A549 (cell line): ENCODE data around the gene GPD1L. TPM values are rescaled to one million over a fixed set of nuclear protein-coding genes. Genes with fewer than 3 reads are reported as not detected.

Source experiments
- ATAC-seq, 2 experiments: fragments of 200-7000 bp in 1 of 2; fragments of >200 bp in 1 of 2; cut with Nextera tagmentation in 1 of 2; cut with Tn5 transposase in 1 of 2; 3 replicates each; pipeline versions ENCODE4 v1.8.0 to v1.9.1; 2018 to 2020; ENCODE audit warnings: mild to moderate bottlenecking in 1 of 2, moderate library complexity in 1 of 2
- CTCF ChIA-PET: fragments of 300-600 bp; sonication (Branson Sonifier 250); formaldehyde crosslinking; extraction: SDS; loops from one replicate; lab custom pipeline; 2021; ENCODE audit warnings: antibody characterized with exemption, inconsistent platforms; lab: Yijun Ruan, JAX
- POLR2A ChIA-PET: fragments of 350-600 bp; formaldehyde crosslinking; extraction: SDS; loops from one replicate; lab custom pipeline; 2021; ENCODE audit warnings: antibody characterized with exemption, inconsistent platforms; lab: Yijun Ruan, JAX
- DNase-seq, 2 experiments: peaks; one replicate each; pipeline versions ENCODE4 v3.0.0 to v3.0.0-alpha.2; 2011 to 2016; ENCODE audit warnings: low read depth in 1 of 2, low spot score in 1 of 2
- FAIRE-seq: peaks from 2 replicates; lab custom pipeline; 2011; peaks lifted over from hg19 to GRCh38; lab: Jason Lieb, UNC
- H3K27ac ChIP-seq, 2 experiments: fragments of >200 bp; sonication (Bioruptor Twin); formaldehyde crosslinking; 3 replicates each; pipeline ENCODE4 v1.5.1; 2016 to 2017
- H3K4me1 ChIP-seq: fragments of >200 bp; sonication (Bioruptor Twin); formaldehyde crosslinking; 3 replicates; pipeline ENCODE4 v1.6.1; 2016
- H3K4me2 ChIP-seq: fragments of >200 bp; sonication (Bioruptor Twin); formaldehyde crosslinking; 3 replicates; pipeline ENCODE4 v1.6.1; 2016
- H3K4me3 ChIP-seq: fragments of >200 bp; sonication (Bioruptor Twin); formaldehyde crosslinking; 3 replicates; pipeline ENCODE4 v1.5.1; 2016
- H3K9me3 ChIP-seq: fragments of >200 bp; sonication (Bioruptor Twin); formaldehyde crosslinking; 3 replicates; pipeline ENCODE4 v1.6.1; 2016
- BHLHE40 ChIP-seq: IDR thresholded peaks from 2 replicates; pipeline ENCODE4 v1.6.1; 2012; ENCODE audit warnings: low read depth, low read length, inconsistent platforms
- CBX8 ChIP-seq: fragments of 200-600 bp; sonication (generic); IDR thresholded peaks from 2 replicates; pipeline ENCODE4 v1.6.1; 2016
- CEBPB ChIP-seq, 2 experiments: fragments of >200 bp in 1 of 2; sonication (Bioruptor Twin) in 1 of 2; formaldehyde crosslinking in 1 of 2; IDR thresholded peaks; 2 replicates each; pipeline ENCODE4 v1.6.1; 2012 to 2016
- EHF ChIP-seq: fragments of 250-450 bp; sonication (Bioruptor Pico); IDR thresholded peaks from 2 replicates; pipeline ENCODE4 v1.5.0; 2020; ENCODE audit warnings: mild to moderate bottlenecking
- FOSL2 ChIP-seq, 2 experiments: fragments of 450-650 bp in 1 of 2; fragments of >200 bp in 1 of 2; sonication (Bioruptor Twin) in 1 of 2; formaldehyde crosslinking; IDR thresholded peaks; 2 replicates each; pipeline versions ENCODE4 v1.5.0 to v1.6.1; 2016 to 2020; ENCODE audit warnings: mild to moderate bottlenecking in 1 of 2, moderate library complexity in 1 of 2
- GATA3 ChIP-seq: IDR thresholded peaks from 2 replicates; pipeline ENCODE4 v1.6.1; 2012; ENCODE audit warnings: borderline replicate concordance
- HOXA7 ChIP-seq: fragments of 250-450 bp; sonication (Bioruptor Pico); IDR thresholded peaks from 2 replicates; pipeline ENCODE4 v1.5.0; 2020; ENCODE audit warnings: mild to moderate bottlenecking, moderate library complexity
- HOXB13 ChIP-seq: fragments of 250-450 bp; sonication (Bioruptor Pico); IDR thresholded peaks from 2 replicates; pipeline ENCODE4 v1.5.0; 2020; ENCODE audit warnings: low read depth, mild to moderate bottlenecking, moderate library complexity
- JUN ChIP-seq, 2 experiments: fragments of >200 bp; sonication (Bioruptor Twin); formaldehyde crosslinking; IDR thresholded peaks; 2 replicates in 1 of 2; 3 replicates in 1 of 2; pipeline ENCODE4 v1.6.1; 2016 to 2017
- JUNB ChIP-seq: fragments of >200 bp; sonication (Bioruptor Twin); formaldehyde crosslinking; IDR thresholded peaks from 2 replicates; pipeline ENCODE4 v1.6.1; 2016
- KDM1A ChIP-seq: fragments of 200-600 bp; sonication (generic); IDR thresholded peaks from 2 replicates; pipeline ENCODE4 v1.6.1; 2016; ENCODE audit warnings: low read depth, mild to moderate bottlenecking
- MAFK ChIP-seq: fragments of 450-650 bp; IDR thresholded peaks from 2 replicates; pipeline ENCODE4 v1.6.1; 2014; ENCODE audit not compliant: partially characterized antibody
- MAZ ChIP-seq: fragments of 150-350 bp; IDR thresholded peaks from 2 replicates; pipeline ENCODE4 v1.6.1; 2014; ENCODE audit warnings: antibody characterized with exemption, low read depth, low read length, borderline replicate concordance
- MYC ChIP-seq: IDR thresholded peaks from 2 replicates; pipeline ENCODE4 v1.6.1; 2012; ENCODE audit warnings: mild to moderate bottlenecking, inconsistent platforms, low read length, improper control_type of control experiment, borderline replicate concordance
- PHF8 ChIP-seq: fragments of 200-600 bp; sonication (generic); IDR thresholded peaks from 2 replicates; pipeline ENCODE4 v1.6.1; 2016; ENCODE audit warnings: low read depth, mild to moderate bottlenecking, antibody characterized with exemption, moderate library complexity, borderline replicate concordance
- RARB ChIP-seq: fragments of 250-450 bp; sonication (Bioruptor Pico); IDR thresholded peaks from 2 replicates; pipeline ENCODE4 v1.8.0; 2021; ENCODE audit warnings: mild to moderate bottlenecking, moderate library complexity
- RNF2 ChIP-seq: fragments of 200-600 bp; sonication (generic); IDR thresholded peaks from 2 replicates; pipeline ENCODE4 v1.6.1; 2016; ENCODE audit warnings: low read depth, mild to moderate bottlenecking, antibody characterized with exemption, moderate library complexity, borderline replicate concordance
- SREBF2 ChIP-seq: fragments of 450-650 bp; IDR thresholded peaks from 2 replicates; pipeline ENCODE4 v1.6.1; 2014; ENCODE audit warnings: mild to moderate bottlenecking, moderate library complexity
- ZFP36 ChIP-seq: fragments of 450-650 bp; IDR thresholded peaks from 2 replicates; pipeline ENCODE4 v1.6.1; 2014; ENCODE audit warnings: borderline replicate concordance; ENCODE audit not compliant: partially characterized antibody
- ZNF302 ChIP-seq: fragments of 250-450 bp; sonication (Bioruptor Pico); IDR thresholded peaks from 2 replicates; pipeline ENCODE4 v1.9.0; 2021; ENCODE audit warnings: inconsistent platforms, mild to moderate bottlenecking, moderate library complexity
- WGBS: methylation state at CpG from one replicate; pipeline ENCODE4 v1.1.6; 2017; ENCODE audit errors: missing lambda C conversion rate; 5-methylcytosine and 5-hydroxymethylcytosine counted together
- polyA plus RNA-seq, 4 experiments: library from polyadenylated mRNA; depleted of rRNA in 3 of 4; stranded (reverse); fragments of >200 nt; fragmentation: RNase III in 1 of 4; extraction: RNeasy Plus Mini Kit Qiagen cat#74134 plus additional on column Dnase treatment in 1 of 4; gene quantifications; 2 replicates in 3 of 4; 3 replicates in 1 of 4; pipeline ENCODE4 v1.2.3, GENCODE V29; 2011 to 2017
- TF ChIP-seq, protein P1 (sequence below): IDR thresholded peaks from 2 replicates; pipeline ENCODE4 v1.6.1; 2012
- TF ChIP-seq, protein P2 (sequence below): fragments of 250-450 bp; sonication (Bioruptor Pico); IDR thresholded peaks from 2 replicates; pipeline ENCODE4 v1.5.0; 2021; ENCODE audit warnings: mild to moderate bottlenecking, moderate library complexity, borderline replicate concordance
- TF ChIP-seq, protein P3 (sequence below): IDR thresholded peaks from 2 replicates; pipeline ENCODE4 v1.6.1; 2012
- TF ChIP-seq, protein P4 (sequence below): fragments of 200-600 bp; sonication (generic); IDR thresholded peaks from 2 replicates; pipeline ENCODE4 v1.6.1; 2016; ENCODE audit warnings: antibody characterized with exemption, mild to moderate bottlenecking, moderate library complexity
- TF ChIP-seq, protein P5 (sequence below): fragments of >200 bp; sonication (Bioruptor Twin); formaldehyde crosslinking; IDR thresholded peaks from 2 replicates; pipeline ENCODE4 v1.6.1; 2016

The GPD1L gene
- polyA plus RNA-seq, 2 of the 4 experiments (the other 2 are of a cell fraction): 13.6 to 31.0 TPM

DNA sequence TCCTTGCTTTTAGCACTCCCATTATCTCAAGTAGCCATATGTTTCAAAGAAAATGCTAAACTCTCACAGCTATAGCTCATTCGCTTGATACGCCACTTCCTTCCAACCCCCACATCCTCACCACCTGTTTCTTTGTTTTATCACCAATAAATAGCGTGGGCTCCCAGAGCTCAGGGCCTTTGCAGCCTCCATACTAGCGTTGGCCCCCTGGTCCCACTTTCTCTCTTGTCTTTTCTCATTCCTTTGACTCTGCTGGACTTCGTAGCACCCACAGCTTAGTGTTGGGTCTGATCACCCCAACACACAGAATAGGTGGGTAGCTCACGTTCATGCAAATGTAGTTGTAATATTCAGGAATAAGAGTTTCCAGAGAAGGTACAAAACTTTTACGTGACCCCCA lies 4.1 kb upstream of the GPD1L start (continued):
- TF ChIP-seq JUN (IDR thresholded peaks at IDR 0.05) (no peak), RARB (no peak), MYC (no peak), BHLHE40 (no peak), ZFP36 (no peak)
- TF ChIP-seq, protein P1, sequence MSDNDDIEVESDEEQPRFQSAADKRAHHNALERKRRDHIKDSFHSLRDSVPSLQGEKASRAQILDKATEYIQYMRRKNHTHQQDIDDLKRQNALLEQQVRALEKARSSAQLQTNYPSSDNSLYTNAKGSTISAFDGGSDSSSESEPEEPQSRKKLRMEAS: no peak

DNA sequence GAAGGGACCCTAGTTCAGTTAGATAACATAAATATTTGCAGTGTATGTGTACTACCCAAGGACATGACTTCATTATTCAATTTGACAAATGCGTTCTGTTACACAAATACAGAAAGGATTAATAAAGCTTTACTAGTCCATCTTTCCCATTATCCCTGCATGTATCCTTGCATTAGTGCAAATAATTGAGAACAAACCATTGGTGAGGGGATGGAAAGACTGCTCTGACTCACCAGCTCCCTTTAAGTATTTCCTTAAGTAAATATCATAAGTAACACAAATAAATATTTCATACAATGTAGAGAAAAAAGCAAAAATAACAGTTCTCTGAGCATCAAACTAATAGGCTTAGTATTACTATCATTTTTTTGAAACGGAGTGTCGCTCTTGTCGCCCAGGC lies 1.9 kb upstream of the GPD1L start:
- peak overlapping the region; percentile 88 for H3K4me2 ChIP-seq
- H3K27ac ChIP-seq: peak overlapping the region; percentile 86 to 91
- no peak for ATAC-seq
- FAIRE-seq: no peak
- peak; percentile 50 for TF ChIP-seq JUNB
- TF ChIP-seq PHF8: no peak
- TF ChIP-seq KDM1A: no peak
- no peak for TF ChIP-seq FOSL2 (IDR thresholded peaks at IDR 0.05)
- peak; percentile 65 for TF ChIP-seq FOSL2 (CRISPR knock-in tag; IDR thresholded peaks at IDR 0.05)
- TF ChIP-seq HOXB13 (CRISPR knock-in tag): no peak
- no peak for TF ChIP-seq MYC
- TF ChIP-seq MAFK: no peak
- no peak for TF ChIP-seq RARB
- TF ChIP-seq SREBF2: no peak
- peak; percentile 50 for TF ChIP-seq GATA3
- TF ChIP-seq CBX8: no peak
- TF ChIP-seq, protein P2, sequence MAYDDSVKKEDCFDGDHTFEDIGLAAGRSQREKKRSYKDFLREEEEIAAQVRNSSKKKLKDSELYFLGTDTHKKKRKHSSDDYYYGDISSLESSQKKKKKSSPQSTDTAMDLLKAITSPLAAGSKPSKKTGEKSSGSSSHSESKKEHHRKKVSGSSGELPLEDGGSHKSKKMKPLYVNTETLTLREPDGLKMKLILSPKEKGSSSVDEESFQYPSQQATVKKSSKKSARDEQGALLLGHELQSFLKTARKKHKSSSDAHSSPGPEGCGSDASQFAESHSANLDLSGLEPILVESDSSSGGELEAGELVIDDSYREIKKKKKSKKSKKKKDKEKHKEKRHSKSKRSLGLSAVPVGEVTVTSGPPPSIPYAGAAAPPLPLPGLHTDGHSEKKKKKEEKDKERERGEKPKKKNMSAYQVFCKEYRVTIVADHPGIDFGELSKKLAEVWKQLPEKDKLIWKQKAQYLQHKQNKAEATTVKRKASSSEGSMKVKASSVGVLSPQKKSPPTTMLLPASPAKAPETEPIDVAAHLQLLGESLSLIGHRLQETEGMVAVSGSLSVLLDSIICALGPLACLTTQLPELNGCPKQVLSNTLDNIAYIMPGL: no peak
- no peak for TF ChIP-seq BHLHE40
- TF ChIP-seq RNF2: no peak
- TF ChIP-seq, protein P3, sequence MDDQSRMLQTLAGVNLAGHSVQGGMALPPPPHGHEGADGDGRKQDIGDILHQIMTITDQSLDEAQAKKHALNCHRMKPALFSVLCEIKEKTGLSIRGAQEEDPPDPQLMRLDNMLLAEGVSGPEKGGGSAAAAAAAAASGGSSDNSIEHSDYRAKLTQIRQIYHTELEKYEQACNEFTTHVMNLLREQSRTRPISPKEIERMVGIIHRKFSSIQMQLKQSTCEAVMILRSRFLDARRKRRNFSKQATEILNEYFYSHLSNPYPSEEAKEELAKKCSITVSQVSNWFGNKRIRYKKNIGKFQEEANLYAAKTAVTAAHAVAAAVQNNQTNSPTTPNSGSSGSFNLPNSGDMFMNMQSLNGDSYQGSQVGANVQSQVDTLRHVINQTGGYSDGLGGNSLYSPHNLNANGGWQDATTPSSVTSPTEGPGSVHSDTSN: no peak
- TF ChIP-seq CEBPB (IDR thresholded peaks at IDR 0.05): no peak
- TF ChIP-seq HOXA7: no peak
- TF ChIP-seq ZNF302 (CRISPR knock-in tag): no peak
- TF ChIP-seq, protein P4, sequence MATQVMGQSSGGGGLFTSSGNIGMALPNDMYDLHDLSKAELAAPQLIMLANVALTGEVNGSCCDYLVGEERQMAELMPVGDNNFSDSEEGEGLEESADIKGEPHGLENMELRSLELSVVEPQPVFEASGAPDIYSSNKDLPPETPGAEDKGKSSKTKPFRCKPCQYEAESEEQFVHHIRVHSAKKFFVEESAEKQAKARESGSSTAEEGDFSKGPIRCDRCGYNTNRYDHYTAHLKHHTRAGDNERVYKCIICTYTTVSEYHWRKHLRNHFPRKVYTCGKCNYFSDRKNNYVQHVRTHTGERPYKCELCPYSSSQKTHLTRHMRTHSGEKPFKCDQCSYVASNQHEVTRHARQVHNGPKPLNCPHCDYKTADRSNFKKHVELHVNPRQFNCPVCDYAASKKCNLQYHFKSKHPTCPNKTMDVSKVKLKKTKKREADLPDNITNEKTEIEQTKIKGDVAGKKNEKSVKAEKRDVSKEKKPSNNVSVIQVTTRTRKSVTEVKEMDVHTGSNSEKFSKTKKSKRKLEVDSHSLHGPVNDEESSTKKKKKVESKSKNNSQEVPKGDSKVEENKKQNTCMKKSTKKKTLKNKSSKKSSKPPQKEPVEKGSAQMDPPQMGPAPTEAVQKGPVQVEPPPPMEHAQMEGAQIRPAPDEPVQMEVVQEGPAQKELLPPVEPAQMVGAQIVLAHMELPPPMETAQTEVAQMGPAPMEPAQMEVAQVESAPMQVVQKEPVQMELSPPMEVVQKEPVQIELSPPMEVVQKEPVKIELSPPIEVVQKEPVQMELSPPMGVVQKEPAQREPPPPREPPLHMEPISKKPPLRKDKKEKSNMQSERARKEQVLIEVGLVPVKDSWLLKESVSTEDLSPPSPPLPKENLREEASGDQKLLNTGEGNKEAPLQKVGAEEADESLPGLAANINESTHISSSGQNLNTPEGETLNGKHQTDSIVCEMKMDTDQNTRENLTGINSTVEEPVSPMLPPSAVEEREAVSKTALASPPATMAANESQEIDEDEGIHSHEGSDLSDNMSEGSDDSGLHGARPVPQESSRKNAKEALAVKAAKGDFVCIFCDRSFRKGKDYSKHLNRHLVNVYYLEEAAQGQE: no peak
- TF ChIP-seq MAZ: no peak
- TF ChIP-seq, protein P5, sequence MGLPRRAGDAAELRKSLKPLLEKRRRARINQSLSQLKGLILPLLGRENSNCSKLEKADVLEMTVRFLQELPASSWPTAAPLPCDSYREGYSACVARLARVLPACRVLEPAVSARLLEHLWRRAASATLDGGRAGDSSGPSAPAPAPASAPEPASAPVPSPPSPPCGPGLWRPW: no peak
- no peak for TF ChIP-seq ZFP36
- TF ChIP-seq EHF (CRISPR knock-in tag): no peak
- CTCF ChIA-PET: interaction anchor here (1.0 to 2.3 kb wide), 2 partner anchors 40 to 85 kb away, joined by 3 to 7 read pairs; no protein-coding TSS in a partner anchor
- WGBS: 74% methylated on average over 4 of the region's 4 CpGs
- H3K4me3 ChIP-seq: no peak overlapping the region
- peaks cover 40% of the 10 kb centered on the region for H3K4me1 ChIP-seq
- peak in 1 of 2 experiments; percentile 63 for DNase-seq
- POLR2A ChIA-PET: interaction anchor here (2.4 kb wide), 1 partner anchor 59 kb away, joined by 13 read pairs; no protein-coding TSS in a partner anchor
- H3K9me3 ChIP-seq: no peaks in the 10 kb centered on the region
